GM12892 (cell line): ENCODE results near the gene RASA2.
"Not testable (repeated sequence)": the region's sequence is repeated elsewhere in the genome, so short reads cannot be mapped to it uniquely, and the experiment has no call there.

ENCODE experiments used
- DNase-seq: peaks from one replicate; pipeline ENCODE4 v3.0.0; 2011; ENCODE audit not compliant: insufficient read length
- FAIRE-seq: peaks from 2 replicates; lab custom pipeline; 2011; peaks lifted over from hg19 to GRCh38; lab: Jason Lieb, UNC
- POLR2A ChIP-seq: IDR thresholded peaks from 2 replicates; pipeline ENCODE4 v1.6.1; 2011; ENCODE audit warnings: low read depth, low read length, control low read depth
- POLR2AphosphoS5 ChIP-seq: IDR thresholded peaks from 2 replicates; pipeline ENCODE4 v1.6.1; 2011; ENCODE audit warnings: low read depth, low read length, control low read depth
- TAF1 ChIP-seq: IDR thresholded peaks from 2 replicates; pipeline ENCODE4 v1.6.1; 2011; ENCODE audit warnings: low read depth, mild to moderate bottlenecking, control low read depth, low read length, borderline replicate concordance

The RASA2 gene

DNA sequence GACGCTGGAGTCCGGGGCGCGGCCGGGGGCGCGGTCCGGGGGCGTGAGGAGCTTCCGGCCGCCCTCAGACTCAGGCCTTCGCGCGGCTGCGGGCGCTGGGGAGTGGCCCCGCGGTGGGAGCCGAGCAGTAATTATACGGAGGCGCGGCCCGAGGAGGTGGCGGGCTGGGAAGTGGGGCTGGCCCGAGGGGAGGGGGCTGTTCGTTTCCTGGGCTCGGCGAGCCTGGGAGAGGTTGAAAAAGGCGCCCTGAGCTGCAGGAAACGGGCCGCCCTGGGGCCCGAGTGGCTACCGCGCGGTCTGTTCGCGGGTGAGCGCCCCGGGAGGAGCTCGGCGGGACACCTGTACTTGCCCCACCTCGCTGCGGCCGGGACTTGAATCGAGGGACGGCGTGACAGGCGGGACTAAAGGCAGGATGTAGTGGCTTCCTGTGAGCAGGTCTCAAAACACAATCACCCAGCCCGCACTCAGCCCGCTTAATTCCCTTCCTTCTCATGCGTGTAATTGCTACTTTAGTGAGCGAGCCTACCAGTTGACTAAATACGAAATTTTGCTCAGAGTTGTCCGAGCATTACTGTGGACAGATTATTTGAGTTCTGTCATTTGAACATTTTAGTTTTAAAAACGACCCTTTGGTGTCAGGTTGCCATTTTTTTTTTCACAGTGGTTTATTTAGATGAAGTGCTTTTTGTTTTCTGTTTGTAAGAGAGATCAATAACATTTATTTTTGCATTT, 860 bp downstream of the RASA2 start:
- peak; percentile 72 for TF ChIP-seq POLR2A
- TF ChIP-seq POLR2AphosphoS5 = peak; percentile 38; the same call in 1 of the 2 replicates
- TF ChIP-seq TAF1 = no peak; the same call in 1 of the 2 replicates
- DNase-seq (peak; percentile 59), FAIRE-seq (peak; percentile 93)

GRCh38 chr3:141489203-141489602, 2.4 kb downstream of the RASA2 start:
- DNase-seq (no peak), FAIRE-seq (no peak)
- TF ChIP-seq TAF1 (no peak), POLR2A (no peak), POLR2AphosphoS5 (no peak)

- FAIRE-seq (no peak), DNase-seq (no peak)
- TF ChIP-seq POLR2A (no peak), TAF1 (no peak), POLR2AphosphoS5 (no peak)
These were observed 4.3 kb downstream of the RASA2 start for GRCh38 chr3:141491081-141491480.

GRCh38 chr3:141491929-141492328, 5.1 kb downstream of the RASA2 start:
- FAIRE-seq (no peak), DNase-seq (no peak)
- TF ChIP-seq POLR2AphosphoS5 = no peak
- no peak for TF ChIP-seq POLR2A
- TF ChIP-seq TAF1 = no peak

DNA sequence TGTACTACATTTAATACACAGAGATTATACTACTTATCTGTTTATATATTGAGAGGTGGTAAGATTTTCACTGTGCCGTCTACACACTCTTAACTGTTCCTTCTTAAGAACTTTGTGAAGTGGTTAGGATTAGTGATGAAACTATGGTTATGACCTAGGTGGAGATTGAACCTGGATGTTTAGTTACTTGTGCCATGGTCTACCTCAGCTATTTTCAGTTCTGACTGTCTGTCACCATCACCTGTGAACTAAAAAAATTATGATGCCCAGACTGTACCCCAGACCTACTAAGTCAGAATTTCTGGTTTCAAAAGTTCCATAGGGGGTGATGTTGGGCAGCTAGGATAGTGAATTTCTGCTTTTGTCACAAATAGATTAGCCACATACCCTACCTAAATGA, 6.4 kb downstream of the RASA2 start:
- TF ChIP-seq TAF1 (no peak), POLR2A (no peak), POLR2AphosphoS5 (no peak)
- FAIRE-seq (no peak), DNase-seq (no peak)

GRCh38 chr3:141497589-141497988, 10.8 kb downstream of the RASA2 start:
- not testable (repeated sequence) for DNase-seq, FAIRE-seq

DNA sequence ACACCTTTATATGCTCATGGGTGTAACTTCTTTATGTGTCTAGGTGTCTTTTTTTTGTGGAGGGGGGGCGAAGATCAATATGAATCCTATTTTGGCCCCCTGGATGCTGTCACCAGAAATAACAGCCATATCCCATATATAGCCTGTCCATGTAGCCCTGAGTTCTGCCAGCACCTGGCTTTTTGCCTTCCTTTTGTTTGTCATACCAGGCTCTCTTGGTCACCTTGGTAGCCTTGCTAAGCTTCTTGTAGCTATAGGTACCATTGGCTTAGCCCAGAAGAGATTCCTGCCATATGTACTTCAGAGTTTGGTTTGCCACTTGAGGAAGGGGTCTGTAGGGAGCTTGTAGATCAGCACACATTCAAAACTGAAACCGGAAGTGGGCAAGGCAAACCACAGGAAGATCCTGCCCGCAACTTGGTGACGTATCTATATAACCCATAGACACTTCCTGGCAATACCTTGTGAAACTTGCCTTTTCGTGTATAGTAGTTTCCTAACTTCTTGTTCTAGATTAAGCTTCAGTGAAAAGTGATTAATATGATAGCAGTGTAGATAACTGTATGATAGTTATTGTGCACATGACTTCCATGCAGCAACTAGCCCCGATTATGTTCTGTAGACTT, 11.9 kb downstream of the RASA2 start:
- peak; percentile 84 for FAIRE-seq
- DNase-seq = no peak
- TF ChIP-seq POLR2AphosphoS5 = no peak
- TF ChIP-seq POLR2A = no peak
- TF ChIP-seq TAF1 = no peak

DNA sequence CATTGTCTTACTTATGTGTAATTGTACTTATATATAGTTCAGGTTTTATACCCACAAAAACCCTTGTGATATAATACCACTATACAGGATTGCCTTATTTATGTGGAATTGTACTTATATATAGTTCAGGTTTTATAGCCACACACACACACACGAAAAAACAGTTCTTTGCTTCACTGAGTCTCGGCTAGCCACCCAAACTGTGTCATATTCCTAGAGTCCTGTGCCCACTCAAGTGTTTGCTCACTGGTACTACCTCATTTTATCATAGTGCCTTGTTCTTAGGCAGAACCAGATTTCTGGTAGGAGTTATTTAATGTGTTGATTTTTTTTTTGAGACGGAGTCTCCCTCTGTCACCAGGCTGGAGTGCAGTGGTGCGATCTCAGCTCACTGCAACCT, 12.5 kb downstream of the RASA2 start:
- no peak for TF ChIP-seq POLR2A
- TF ChIP-seq TAF1 = no peak
- TF ChIP-seq POLR2AphosphoS5 = no peak
- FAIRE-seq (no peak), DNase-seq (no peak)

DNA sequence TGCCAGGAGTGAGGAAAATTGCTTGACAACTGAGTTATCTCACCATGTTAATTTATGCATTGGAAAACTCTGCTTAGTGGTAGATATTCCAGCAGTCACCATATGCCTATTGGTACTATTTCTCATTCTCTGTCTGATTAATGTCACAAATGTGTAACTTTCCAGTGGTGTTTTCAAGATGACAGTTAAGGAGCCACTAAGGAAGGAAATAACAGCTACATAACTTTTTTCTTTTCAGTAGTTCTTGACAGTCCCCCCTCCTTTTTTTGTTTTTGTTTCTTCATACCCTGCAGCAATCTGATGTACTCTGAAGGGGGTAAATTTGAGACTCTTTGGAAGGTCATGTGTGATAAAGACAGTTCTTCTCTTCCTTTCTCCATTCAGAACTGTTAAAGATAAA, 13.1 kb downstream of the RASA2 start:
- TF ChIP-seq TAF1 (no peak), POLR2A (no peak), POLR2AphosphoS5 (no peak)
- DNase-seq = no peak
- FAIRE-seq = peak; percentile 9

GRCh38 chr3:141500397-141500796, 13.6 kb downstream of the RASA2 start:
- DNase-seq (no peak), FAIRE-seq (no peak)
- TF ChIP-seq TAF1 = no peak
- no peak for TF ChIP-seq POLR2AphosphoS5
- TF ChIP-seq POLR2A = no peak

GRCh38 chr3:141505166-141505565, 18.3 kb downstream of the RASA2 start:
- FAIRE-seq (no peak), DNase-seq (no peak)
- TF ChIP-seq POLR2A = no peak
- no peak for TF ChIP-seq TAF1
- no peak for TF ChIP-seq POLR2AphosphoS5

- TF ChIP-seq POLR2A = no peak
- TF ChIP-seq TAF1 = no peak
- TF ChIP-seq POLR2AphosphoS5 = no peak
- FAIRE-seq = no peak
- no peak for DNase-seq
These were observed 19.2 kb downstream of the RASA2 start for GRCh38 chr3:141506071-141506470.
